ENCODE measurements around the gene NUP54. TPM values are rescaled to one million over a fixed set of nuclear protein-coding genes. Genes with fewer than 3 reads are reported as not detected.
A peak's percentile ranks its signal among the peaks of the same experiment; 100 is the strongest.

NUP54 gene
- total RNA-seq, 2 experiments from 2014 or later: 50.3 to 52.5 TPM

DNA sequence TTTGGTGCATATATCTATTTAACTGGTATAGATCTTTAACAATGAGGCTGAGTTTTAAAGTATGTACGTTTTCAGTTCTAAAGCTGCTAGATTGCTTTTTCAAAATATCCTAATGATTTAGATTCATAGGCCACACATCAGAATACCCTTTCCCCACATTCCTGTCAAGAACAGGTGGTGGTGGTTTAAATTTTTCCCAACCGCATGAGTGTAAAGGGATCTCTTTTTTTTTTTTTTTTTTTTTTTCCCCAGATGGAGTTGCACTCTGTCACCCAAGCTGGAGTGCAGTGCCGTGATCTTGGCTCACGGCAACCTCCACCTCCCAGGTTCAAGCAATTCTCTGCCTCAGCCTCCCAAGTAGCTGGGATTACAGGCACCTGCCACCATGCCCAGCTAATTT, 28.0 kb downstream of the NUP54 start:
- ChIA-PET POLR2A (no interaction called here), CTCF (interaction anchor here (0.6 kb wide), 1 partner anchor 225 kb away, joined by 3 read pairs; no protein-coding TSS in a partner anchor)
- no peak overlapping the region for H3K4me3 Mint-ChIP-seq

DNA sequence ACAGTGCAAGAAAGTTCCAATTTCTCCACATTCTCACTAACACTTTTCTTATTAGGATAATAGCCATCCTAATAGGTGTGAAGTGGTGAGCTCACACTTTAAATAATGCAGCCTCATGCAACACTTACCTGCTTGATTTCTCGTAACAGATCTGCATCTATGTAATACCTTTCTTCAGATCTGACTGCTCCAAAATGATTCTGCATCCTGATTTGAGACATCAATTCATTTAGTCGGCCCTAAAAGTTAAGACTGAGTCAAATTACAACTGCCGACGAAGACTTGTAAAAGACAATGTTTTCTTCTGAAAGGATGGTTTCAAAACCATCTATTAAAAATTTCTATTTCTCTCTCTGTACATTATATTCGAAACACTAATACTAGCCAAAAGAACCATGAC, 30.7 kb downstream of the NUP54 start:
- CTCF ChIA-PET: no interaction called here
- Mint-ChIP-seq H3K4me3 (no peak overlapping the region), H3K36me3 (ENCODE audit: low read depth) (peaks cover 64% of the 10 kb centered on the region)

More for the DNA sequence above, 28.0 kb downstream of the NUP54 start:
- H3K27ac Mint-ChIP-seq: no peak overlapping the region
- no peaks in the 10 kb centered on the region for H3K4me1 Mint-ChIP-seq
- no peaks in the 10 kb centered on the region for H3K27me3 Mint-ChIP-seq
- H3K36me3 Mint-ChIP-seq (ENCODE audit: low read depth): peaks cover 69% of the 10 kb centered on the region
- no peaks in the 10 kb centered on the region for H3K9me3 Mint-ChIP-seq
- DNase-seq: no peak

DNA sequence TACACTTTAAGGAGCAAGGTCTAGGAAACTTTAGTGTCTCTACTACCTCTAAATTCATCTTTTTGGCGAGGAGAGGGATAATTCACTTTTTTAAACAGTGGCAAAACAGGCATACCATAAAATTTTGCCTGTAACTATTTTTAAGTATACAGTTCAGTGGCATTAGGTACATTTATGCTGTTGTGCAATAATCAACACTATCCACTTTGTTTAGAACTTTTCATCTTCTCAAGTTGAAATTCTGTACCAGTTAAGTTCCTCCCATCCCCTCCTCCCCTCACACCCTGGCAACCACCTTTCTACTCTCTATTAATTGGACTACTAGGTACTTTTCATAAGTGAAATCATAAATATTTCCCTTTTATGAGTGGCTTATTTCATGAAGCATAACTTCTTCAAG, 31.4 kb downstream of the NUP54 start:
- Mint-ChIP-seq H3K36me3 (ENCODE audit: low read depth) (peaks cover 61% of the 10 kb centered on the region), H3K4me3 (no peak overlapping the region), H3K27me3 (no peaks in the 10 kb centered on the region), H3K9me3 (no peaks in the 10 kb centered on the region), H3K27ac (no peak overlapping the region), H3K4me1 (no peaks in the 10 kb centered on the region)
- ChIA-PET CTCF (no interaction called here), POLR2A (no interaction called here)
- DNase-seq: no peak

More for the DNA sequence above, 30.7 kb downstream of the NUP54 start:
- DNase-seq: no peak
- Mint-ChIP-seq H3K27me3 (no peaks in the 10 kb centered on the region), H3K9me3 (no peaks in the 10 kb centered on the region), H3K4me1 (no peaks in the 10 kb centered on the region), H3K27ac (no peak overlapping the region)
- POLR2A ChIA-PET: no interaction called here

DNA sequence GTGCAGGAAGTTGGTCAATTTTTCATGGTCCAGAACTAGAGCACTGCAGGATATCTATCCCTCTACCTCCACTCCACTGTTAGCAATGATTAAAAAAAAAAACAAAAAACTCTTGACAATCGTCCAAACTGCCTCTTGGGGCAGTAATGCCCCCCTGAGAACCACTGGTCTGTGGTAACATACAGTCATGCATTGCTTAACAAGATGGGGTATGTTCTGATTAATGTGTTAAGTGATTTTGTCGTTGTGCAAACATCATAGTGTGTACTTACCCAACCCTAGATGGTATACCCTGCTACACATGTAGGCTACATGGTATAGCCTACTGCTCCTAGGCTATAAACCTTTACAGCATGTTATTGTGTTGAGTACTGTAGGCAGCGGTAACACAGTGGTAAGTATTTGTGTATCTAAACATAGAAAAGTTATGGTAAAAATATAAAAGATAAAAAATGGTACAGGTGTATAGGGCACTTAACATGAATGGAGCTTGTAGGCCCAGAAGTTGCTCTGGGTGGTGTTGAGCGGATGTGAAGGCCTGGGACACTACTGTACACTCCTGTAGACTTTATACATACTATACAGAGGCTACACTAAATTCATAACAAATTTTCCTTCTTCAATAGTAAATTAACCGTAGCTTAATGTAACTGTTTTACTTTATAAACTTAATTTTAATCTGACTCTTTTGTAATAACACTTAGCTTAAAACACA, 39.6 kb downstream of the NUP54 start:
- CTCF ChIA-PET: interaction anchor here (0.7 to 0.9 kb wide), 2 partner anchors 269 to 364 kb away, joined by 3 to 4 read pairs; no protein-coding TSS in a partner anchor

DNA sequence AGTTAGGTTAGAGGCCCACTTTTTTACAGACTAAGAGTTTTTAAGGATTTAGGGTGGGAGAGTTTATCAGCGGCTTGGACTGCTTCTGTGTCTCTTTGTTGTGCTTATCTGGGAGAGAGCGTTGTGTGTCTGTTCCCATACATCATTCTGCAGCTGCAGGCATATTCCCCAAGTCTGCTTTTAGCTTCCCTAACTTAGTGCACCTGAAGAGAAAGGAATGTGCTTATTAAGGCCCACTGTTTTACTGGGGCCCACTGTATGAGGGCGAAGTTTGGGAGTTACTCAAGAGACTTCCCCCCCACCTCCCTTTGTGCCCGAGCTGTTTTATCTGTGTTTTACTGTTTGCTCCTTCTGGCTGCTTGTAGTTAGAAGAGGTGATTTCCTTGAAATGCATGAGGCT, 41.8 kb downstream of the NUP54 start:
- Mint-ChIP-seq H3K27ac (no peak overlapping the region), H3K4me3 (no peak overlapping the region), H3K4me1 (no peaks in the 10 kb centered on the region), H3K9me3 (no peaks in the 10 kb centered on the region), H3K36me3 (ENCODE audit: low read depth) (no peaks in the 10 kb centered on the region), H3K27me3 (peaks cover 3% of the 10 kb centered on the region)
- ChIA-PET POLR2A (no interaction called here), CTCF (interaction anchor here (1.3 kb wide), 1 partner anchor 25 kb away, joined by 3 read pairs; no protein-coding TSS in a partner anchor)
- no peak for DNase-seq

More for the DNA sequence above, 39.6 kb downstream of the NUP54 start:
- no peak overlapping the region for H3K4me3 Mint-ChIP-seq
- no peaks in the 10 kb centered on the region for H3K9me3 Mint-ChIP-seq
- DNase-seq: no peak
- no peak overlapping the region for H3K27ac Mint-ChIP-seq
- POLR2A ChIA-PET: no interaction called here
- H3K27me3 Mint-ChIP-seq: no peaks in the 10 kb centered on the region
- peaks cover 9% of the 10 kb centered on the region for H3K36me3 Mint-ChIP-seq (ENCODE audit: low read depth)
- H3K4me1 Mint-ChIP-seq: no peaks in the 10 kb centered on the region

DNA sequence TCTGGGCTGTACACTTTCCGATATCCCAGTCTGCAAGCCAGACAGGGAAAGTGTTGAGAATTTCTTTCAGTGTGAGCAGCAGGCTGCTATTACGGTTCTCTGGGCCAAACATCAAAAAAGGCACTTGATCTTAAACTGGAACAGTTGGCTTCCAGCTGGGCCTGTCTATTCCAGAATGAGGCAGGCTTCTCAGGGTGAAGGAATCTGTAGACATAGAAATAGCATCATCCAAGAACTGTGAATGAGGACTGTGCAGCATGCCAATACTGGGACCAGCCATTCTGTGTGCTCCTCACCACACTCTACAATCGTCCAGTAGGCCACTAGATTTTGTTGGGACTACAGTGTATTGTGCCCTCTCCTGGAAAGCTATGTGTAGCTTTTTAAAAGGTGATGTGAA, 42.5 kb downstream of the NUP54 start:
- Mint-ChIP-seq H3K4me3 (no peak overlapping the region), H3K27me3 (peaks cover 3% of the 10 kb centered on the region), H3K27ac (no peak overlapping the region), H3K9me3 (no peaks in the 10 kb centered on the region), H3K36me3 (ENCODE audit: low read depth) (no peaks in the 10 kb centered on the region), H3K4me1 (no peaks in the 10 kb centered on the region)
- POLR2A ChIA-PET: no interaction called here
- CTCF ChIA-PET: interaction anchor here (1.3 kb wide), 1 partner anchor 24 kb away, joined by 3 read pairs; no protein-coding TSS in a partner anchor
- no peak for DNase-seq

DNA sequence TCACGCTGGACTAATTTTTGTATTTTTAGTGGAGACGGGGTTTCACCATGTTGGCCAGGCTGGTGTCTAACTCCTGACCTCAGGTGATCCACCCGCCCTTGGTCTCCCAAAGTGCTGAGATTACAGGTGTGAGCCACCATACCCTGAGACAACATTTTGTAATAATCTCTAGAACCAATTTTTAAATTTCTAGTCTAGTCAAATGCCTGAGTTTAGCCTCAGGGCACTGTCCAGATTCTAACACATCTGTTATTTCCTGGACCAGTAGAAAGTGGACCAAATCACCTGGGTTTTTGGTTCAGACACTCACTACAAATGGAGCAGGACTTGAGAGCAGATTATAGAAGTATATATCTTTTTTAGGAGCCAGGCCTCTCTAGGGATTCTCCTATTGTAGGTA, 52.1 kb downstream of the NUP54 start:
- DNase-seq: no peak
- POLR2A ChIA-PET: no interaction called here
- peaks cover 10% of the 10 kb centered on the region for H3K27me3 Mint-ChIP-seq
- H3K4me1 Mint-ChIP-seq: no peaks in the 10 kb centered on the region
- no peaks in the 10 kb centered on the region for H3K9me3 Mint-ChIP-seq
- H3K27ac Mint-ChIP-seq: no peak overlapping the region
- CTCF ChIA-PET: no interaction called here
- H3K36me3 Mint-ChIP-seq (ENCODE audit: low read depth): no peaks in the 10 kb centered on the region
- no peak overlapping the region for H3K4me3 Mint-ChIP-seq

DNA sequence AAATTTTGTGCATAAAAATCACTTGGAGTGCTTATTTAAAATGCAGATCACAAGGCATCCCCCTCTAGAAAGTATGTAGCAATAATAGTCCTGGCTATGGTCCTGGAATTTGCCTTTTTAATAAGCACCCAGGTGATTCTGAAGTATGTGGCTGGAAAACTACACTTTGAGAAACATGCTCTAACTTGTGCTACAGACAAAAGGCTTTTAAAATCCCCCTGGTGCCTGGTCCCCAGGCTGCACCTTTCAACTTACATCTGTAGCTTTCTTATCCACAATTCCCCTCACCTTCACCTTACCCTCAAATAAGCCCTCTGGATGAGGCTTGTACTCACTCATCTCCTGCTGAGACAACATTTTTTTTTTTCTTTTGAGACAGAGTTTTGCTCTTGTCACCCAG, 52.6 kb downstream of the NUP54 start:
- no peaks in the 10 kb centered on the region for H3K9me3 Mint-ChIP-seq
- no peak overlapping the region for H3K27ac Mint-ChIP-seq
- no peak overlapping the region for H3K4me3 Mint-ChIP-seq
- H3K4me1 Mint-ChIP-seq: no peaks in the 10 kb centered on the region
- H3K27me3 Mint-ChIP-seq: peaks cover 10% of the 10 kb centered on the region
- ChIA-PET POLR2A (no interaction called here), CTCF (no interaction called here)
- no peaks in the 10 kb centered on the region for H3K36me3 Mint-ChIP-seq (ENCODE audit: low read depth)
- no peak for DNase-seq

DNA sequence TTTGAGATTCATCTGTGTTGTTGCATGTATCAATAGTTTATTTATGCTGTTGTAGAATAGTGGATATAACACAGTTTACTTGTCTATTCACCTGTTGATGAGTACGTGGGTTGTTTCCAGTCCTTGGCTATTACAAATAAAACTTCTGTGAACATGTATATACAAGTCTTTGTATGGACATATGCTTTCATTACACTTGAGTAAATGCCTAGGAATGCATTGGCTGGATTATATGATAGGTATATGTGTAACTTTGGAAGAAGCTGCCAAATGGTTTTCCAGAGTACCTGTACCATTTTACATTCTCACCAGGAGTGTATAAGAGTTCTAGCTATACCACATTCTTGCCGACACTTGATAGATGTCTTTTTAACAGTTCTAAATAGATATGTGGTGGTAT, 57.1 kb downstream of the NUP54 start:
- no peak overlapping the region for H3K27ac Mint-ChIP-seq

DNA sequence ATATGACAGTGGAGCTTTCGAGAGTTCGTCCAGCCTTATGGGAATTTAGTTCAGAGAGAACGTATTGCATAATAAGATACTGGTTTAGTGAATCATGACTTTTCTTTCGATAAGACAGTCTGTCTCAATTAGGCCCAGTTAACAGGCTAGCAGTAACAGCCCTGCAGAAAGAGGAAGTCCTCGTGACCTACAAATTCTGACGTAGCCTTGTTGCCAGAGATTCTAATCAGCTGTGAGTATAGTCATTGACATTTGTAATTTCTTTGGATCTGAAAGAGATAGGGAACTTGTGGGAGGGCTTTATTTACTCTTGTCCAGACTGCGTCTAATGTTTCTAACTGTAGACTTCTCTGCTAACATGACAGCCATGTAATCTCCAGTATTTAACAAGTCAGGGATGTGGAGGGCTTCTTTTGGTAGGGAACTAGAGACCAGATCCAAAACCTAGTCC, 57.9 kb downstream of the NUP54 start:
- Mint-ChIP-seq H3K4me3 (no peak overlapping the region), H3K36me3 (ENCODE audit: low read depth) (no peaks in the 10 kb centered on the region), H3K9me3 (no peaks in the 10 kb centered on the region), H3K4me1 (peaks cover 5% of the 10 kb centered on the region), H3K27ac (no peak overlapping the region), H3K27me3 (peaks cover 4% of the 10 kb centered on the region)
- ChIA-PET POLR2A (no interaction called here), CTCF (interaction anchor here (0.8 kb wide), 1 partner anchor 94 kb away, joined by 3 read pairs; no protein-coding TSS in a partner anchor)
- no peak for DNase-seq

More for the DNA sequence above, 57.1 kb downstream of the NUP54 start:
- ChIA-PET POLR2A (no interaction called here), CTCF (interaction anchor here (1.2 kb wide), 1 partner anchor 195 kb away, joined by 3 read pairs; no protein-coding TSS in a partner anchor)
- H3K27me3 Mint-ChIP-seq: peaks cover 4% of the 10 kb centered on the region
- peaks cover 5% of the 10 kb centered on the region for H3K4me1 Mint-ChIP-seq
- H3K4me3 Mint-ChIP-seq: no peak overlapping the region
- DNase-seq: no peak
- no peaks in the 10 kb centered on the region for H3K36me3 Mint-ChIP-seq (ENCODE audit: low read depth)
- no peaks in the 10 kb centered on the region for H3K9me3 Mint-ChIP-seq

DNA sequence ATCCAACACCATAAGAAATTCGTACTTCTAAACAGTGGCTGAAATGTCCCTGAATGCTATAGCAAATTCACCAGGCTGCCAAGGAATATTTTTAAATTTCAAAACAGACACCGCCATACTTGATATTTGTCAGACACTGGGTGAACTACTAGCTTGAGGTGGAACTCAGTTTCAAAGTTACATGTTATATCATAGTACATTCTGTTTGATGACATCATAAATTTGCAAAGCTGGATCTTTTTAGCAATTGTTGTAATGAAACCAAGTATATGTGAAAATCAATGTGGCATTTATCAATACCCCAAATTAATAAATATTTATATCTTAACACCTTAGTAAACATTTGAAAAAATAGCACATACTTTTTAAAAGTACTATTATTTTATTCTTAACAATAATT, 59.5 kb downstream of the NUP54 start:
- Mint-ChIP-seq H3K36me3 (ENCODE audit: low read depth) (no peaks in the 10 kb centered on the region), H3K27ac (no peak overlapping the region), H3K27me3 (peaks cover 4% of the 10 kb centered on the region), H3K4me1 (peaks cover 5% of the 10 kb centered on the region), H3K4me3 (no peak overlapping the region), H3K9me3 (no peaks in the 10 kb centered on the region)
- ChIA-PET POLR2A (no interaction called here), CTCF (interaction anchor here (0.7 to 3.3 kb wide), 2 partner anchors 9 to 93 kb away, joined by 3 to 12 read pairs; no protein-coding TSS in a partner anchor)
- DNase-seq: no peak

DNA sequence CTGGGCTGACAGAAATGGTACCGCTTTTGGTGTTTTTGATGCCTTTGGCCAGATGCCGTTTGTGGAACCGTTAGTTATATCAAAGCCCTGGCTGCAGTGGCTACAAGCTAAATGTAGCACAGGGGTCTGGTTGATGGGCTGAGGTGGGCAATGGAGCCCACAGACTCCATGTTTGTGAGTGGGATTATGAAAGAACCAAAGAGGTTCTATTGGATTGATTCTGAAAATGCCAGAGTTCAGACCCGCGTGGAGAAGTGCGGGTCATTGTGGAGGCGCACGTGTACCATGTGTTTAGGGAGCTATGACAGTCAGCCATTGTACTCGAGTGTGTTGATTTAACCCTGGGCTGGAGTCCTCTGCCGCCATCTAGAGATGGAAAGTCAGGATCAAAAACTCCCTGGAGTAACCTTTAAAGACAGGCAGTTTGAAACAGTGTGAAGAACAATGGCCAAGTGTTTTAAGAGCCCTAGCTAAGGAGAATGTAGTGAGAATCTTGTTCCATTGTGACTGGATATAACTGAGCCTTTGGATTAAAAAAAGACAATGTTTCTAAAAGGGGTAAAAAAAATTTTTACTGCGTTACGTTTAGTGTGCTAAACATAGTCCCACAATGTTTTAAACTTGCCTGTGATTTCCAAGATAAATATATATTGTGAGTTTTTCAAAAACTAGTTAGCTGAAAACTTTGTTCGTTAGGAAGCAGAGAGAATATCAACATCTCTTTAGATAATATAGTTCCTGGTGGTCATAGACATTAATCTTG, 61.0 kb downstream of the NUP54 start:
- DNase-seq: peak; percentile 7
- H3K27ac Mint-ChIP-seq: no peak overlapping the region
- peaks cover 5% of the 10 kb centered on the region for H3K4me1 Mint-ChIP-seq
- peaks cover 1% of the 10 kb centered on the region for H3K27me3 Mint-ChIP-seq
- no peaks in the 10 kb centered on the region for H3K9me3 Mint-ChIP-seq
- CTCF ChIA-PET: interaction anchor here (0.6 to 3.3 kb wide), 4 partner anchors 16 to 179 kb away, joined by 3 to 12 read pairs (median 4); no protein-coding TSS in a partner anchor
- POLR2A ChIA-PET: no interaction called here
- no peaks in the 10 kb centered on the region for H3K36me3 Mint-ChIP-seq (ENCODE audit: low read depth)
- no peak overlapping the region for H3K4me3 Mint-ChIP-seq

DNA sequence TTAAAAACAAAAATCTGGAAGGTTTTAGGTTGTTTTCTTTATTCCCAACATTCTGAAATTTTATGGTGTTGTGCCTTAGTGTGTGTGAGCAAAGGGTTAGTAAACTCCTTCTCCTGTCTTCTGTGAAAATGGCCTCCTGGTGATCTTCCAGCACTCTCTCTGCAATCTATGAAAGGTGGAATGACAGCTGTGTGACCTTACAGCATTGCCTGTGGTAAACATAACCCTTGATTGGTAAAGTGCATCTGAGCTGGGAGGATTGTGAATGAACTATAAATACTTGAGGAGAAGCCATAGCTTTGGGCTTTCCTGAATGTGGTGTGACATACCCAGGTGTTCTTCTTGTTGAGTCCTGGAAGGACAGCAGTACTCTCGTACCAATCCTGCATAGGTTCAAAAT, 63.7 kb downstream of the NUP54 start:
- Mint-ChIP-seq H3K4me1 (no peaks in the 10 kb centered on the region), H3K36me3 (ENCODE audit: low read depth) (no peaks in the 10 kb centered on the region), H3K27me3 (peaks cover 4% of the 10 kb centered on the region), H3K9me3 (no peaks in the 10 kb centered on the region), H3K4me3 (no peak overlapping the region), H3K27ac (no peak overlapping the region)
- POLR2A ChIA-PET: no interaction called here
- CTCF ChIA-PET: interaction anchor here (0.7 to 1.2 kb wide), 3 partner anchors 60 to 188 kb away, joined by 3 read pairs; no protein-coding TSS in a partner anchor
- DNase-seq: no peak

Data from activated CD4-positive, alpha-beta T cell treated with anti-CD3 and anti-CD28 coated beads, Interleukin-2, amount 10 ng/mL, durations not matched to agents 7 days and 5 days (primary cell).